HepG2 (cell line): ENCODE data around the gene MYL6. TPM values are rescaled to one million over a fixed set of nuclear protein-coding genes. Genes with fewer than 3 reads are reported as not detected.

ENCODE experiments used
- AHR ChIP-seq: IDR thresholded peaks from 2 replicates; pipeline ENCODE4 v1.6.1; 2018; ENCODE audit warnings: missing genetic modification reagents, missing compliant biosample characterization
- BCL3 ChIP-seq: sonication (generic); formaldehyde crosslinking; IDR thresholded peaks from 2 replicates; pipeline ENCODE4 v1.5.1; 2020; ENCODE audit warnings: mild to moderate bottlenecking, missing genetic modification reagents, moderate library complexity
- HDAC6 ChIP-seq: fragments of 200-600 bp; sonication (generic); IDR thresholded peaks from 2 replicates; pipeline ENCODE4 v1.7.0; 2017; ENCODE audit warnings: mild to moderate bottlenecking, antibody characterized with exemption, low read length, low read depth
- HNRNPK ChIP-seq: fragments of 200-400 bp; formaldehyde crosslinking; IDR thresholded peaks from 2 replicates; pipeline ENCODE4 v1.6.1; 2018; ENCODE audit warnings: low read length, low read depth, moderate library complexity, mild to moderate bottlenecking; ENCODE audit not compliant: poor library complexity, severe bottlenecking
- IKZF1 ChIP-seq: fragments of 450-650 bp; IDR thresholded peaks from 2 replicates; pipeline ENCODE4 v1.7.1; 2016
- MAFK ChIP-seq, 2 experiments: IDR thresholded peaks in 1 of 2; conservative IDR thresholded peaks in 1 of 2; 2 replicates each; pipeline ENCODE4 v1.6.1; 2011; ENCODE audit warnings: improper control_type of control experiment in 2 of 2, low read length in 2 of 2
- NFIB ChIP-seq: sonication (generic); formaldehyde crosslinking; IDR thresholded peaks from 2 replicates; pipeline ENCODE4 v1.9.0; 2021; ENCODE audit warnings: missing genetic modification reagents, mild to moderate bottlenecking, borderline replicate concordance
- REXO4 ChIP-seq: sonication (generic); formaldehyde crosslinking; IDR thresholded peaks from 2 replicates; pipeline ENCODE4 v1.8.0; 2022; ENCODE audit warnings: missing genetic modification reagents, mild to moderate bottlenecking, borderline replicate concordance
- SCMH1 ChIP-seq: sonication (generic); formaldehyde crosslinking; IDR thresholded peaks from 2 replicates; pipeline ENCODE4 v1.9.0; 2021; ENCODE audit warnings: missing genetic modification reagents, mild to moderate bottlenecking, borderline replicate concordance
- STAT5B ChIP-seq: sonication (generic); formaldehyde crosslinking; IDR thresholded peaks from 2 replicates; pipeline ENCODE4 v1.4.0; 2020; ENCODE audit warnings: missing genetic modification reagents
- TEAD2 ChIP-seq: sonication (generic); formaldehyde crosslinking; IDR thresholded peaks from 2 replicates; pipeline ENCODE4 v1.9.0; 2021; ENCODE audit warnings: missing genetic modification reagents
- ZBTB37 ChIP-seq: sonication (generic); formaldehyde crosslinking; IDR thresholded peaks from 2 replicates; pipeline ENCODE4 v1.4.0; 2020; ENCODE audit warnings: mild to moderate bottlenecking, missing genetic modification reagents
- ZNF33B ChIP-seq: sonication (generic); formaldehyde crosslinking; IDR thresholded peaks from 2 replicates; pipeline ENCODE4 v1.5.1; 2020; ENCODE audit warnings: mild to moderate bottlenecking, missing genetic modification reagents
- ZNF678 ChIP-seq: sonication (generic); formaldehyde crosslinking; IDR thresholded peaks from 2 replicates; pipeline ENCODE4 v1.4.0; 2020; ENCODE audit warnings: mild to moderate bottlenecking, missing genetic modification reagents
- ZNF746 ChIP-seq: sonication (generic); formaldehyde crosslinking; IDR thresholded peaks from 2 replicates; pipeline ENCODE4 v1.8.0; 2022; ENCODE audit warnings: mild to moderate bottlenecking, missing genetic modification reagents
- ZNF766 ChIP-seq: sonication (generic); formaldehyde crosslinking; IDR thresholded peaks from 2 replicates; pipeline ENCODE4 v1.5.0; 2020; ENCODE audit warnings: missing genetic modification reagents, borderline replicate concordance
- ZSCAN25 ChIP-seq: sonication (generic); formaldehyde crosslinking; IDR thresholded peaks from 2 replicates; pipeline ENCODE4 v1.8.0; 2022; ENCODE audit warnings: mild to moderate bottlenecking, missing genetic modification reagents
- polyA plus RNA-seq, 8 experiments: library from polyadenylated mRNA; depleted of rRNA in 3 of 8; stranded (reverse) in 7 of 8; unstranded in 1 of 8; fragments of >200 nt; fragmentation: Illumina TruSeq in 4 of 8; extraction: Trizol in 4 of 8; gene quantifications; 2 replicates each; pipeline versions ENCODE4 v1.2.1 to v1.2.3, GENCODE V29; 2011 to 2016; ENCODE audit warnings: low read depth in 4 of 8, missing spikeins in 1 of 8, mixed read lengths in 1 of 8; ENCODE audit not compliant: insufficient read depth in 1 of 8
- total RNA-seq, 5 experiments: library from RNA; depleted of rRNA; stranded (reverse); fragments of >200 nt; fragmentation: Illumina TruSeq; extraction: Trizol; gene quantifications; 2 replicates each; pipeline ENCODE4 v1.2.3, GENCODE V29; 2016; ENCODE audit warnings: low read depth in 1 of 5
- TF ChIP-seq, protein P1 (sequence below): sonication (generic); formaldehyde crosslinking; IDR thresholded peaks from 2 replicates; pipeline ENCODE4 v1.4.0; 2020; ENCODE audit warnings: missing genetic modification reagents
- TF ChIP-seq, protein P2 (sequence below): sonication (generic); formaldehyde crosslinking; IDR thresholded peaks from 2 replicates; pipeline ENCODE4 v1.4.0; 2020; ENCODE audit warnings: mild to moderate bottlenecking, low read depth, missing genetic modification reagents
- TF ChIP-seq, protein P3 (sequence below), 2 experiments: sonication (generic) in 1 of 2; formaldehyde crosslinking in 1 of 2; IDR thresholded peaks; 2 replicates each; pipeline versions ENCODE4 v1.4.0 to v1.6.1; 2018 to 2020; ENCODE audit warnings: missing genetic modification reagents in 2 of 2, borderline replicate concordance in 1 of 2, low read depth in 1 of 2, mild to moderate bottlenecking in 1 of 2, missing biosample characterization in 1 of 2
- TF ChIP-seq, protein P4 (sequence below): sonication (generic); formaldehyde crosslinking; IDR thresholded peaks from 2 replicates; pipeline ENCODE4 v1.5.1; 2020; ENCODE audit warnings: mild to moderate bottlenecking, missing genetic modification reagents, borderline replicate concordance

The MYL6 gene
- total and polyA plus RNA-seq, 2 of the 13 experiments (the other 11 are each of a cell fraction or from before 2014, with no cell fraction given), result 1,127 to 1,192 TPM

GRCh38 chr12:56127888-56128669 lies 30.1 kb upstream of the MYL6 start, which contains the start of gene ESYT1 (continued):
- TF ChIP-seq, protein P1, sequence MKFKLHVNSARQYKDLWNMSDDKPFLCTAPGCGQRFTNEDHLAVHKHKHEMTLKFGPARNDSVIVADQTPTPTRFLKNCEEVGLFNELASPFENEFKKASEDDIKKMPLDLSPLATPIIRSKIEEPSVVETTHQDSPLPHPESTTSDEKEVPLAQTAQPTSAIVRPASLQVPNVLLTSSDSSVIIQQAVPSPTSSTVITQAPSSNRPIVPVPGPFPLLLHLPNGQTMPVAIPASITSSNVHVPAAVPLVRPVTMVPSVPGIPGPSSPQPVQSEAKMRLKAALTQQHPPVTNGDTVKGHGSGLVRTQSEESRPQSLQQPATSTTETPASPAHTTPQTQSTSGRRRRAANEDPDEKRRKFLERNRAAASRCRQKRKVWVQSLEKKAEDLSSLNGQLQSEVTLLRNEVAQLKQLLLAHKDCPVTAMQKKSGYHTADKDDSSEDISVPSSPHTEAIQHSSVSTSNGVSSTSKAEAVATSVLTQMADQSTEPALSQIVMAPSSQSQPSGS, result peak; percentile 97
- no peak for TF ChIP-seq ZBTB37 (CRISPR knock-in tag)
- TF ChIP-seq, protein P2, sequence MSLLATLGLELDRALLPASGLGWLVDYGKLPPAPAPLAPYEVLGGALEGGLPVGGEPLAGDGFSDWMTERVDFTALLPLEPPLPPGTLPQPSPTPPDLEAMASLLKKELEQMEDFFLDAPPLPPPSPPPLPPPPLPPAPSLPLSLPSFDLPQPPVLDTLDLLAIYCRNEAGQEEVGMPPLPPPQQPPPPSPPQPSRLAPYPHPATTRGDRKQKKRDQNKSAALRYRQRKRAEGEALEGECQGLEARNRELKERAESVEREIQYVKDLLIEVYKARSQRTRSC (CRISPR knock-in tag), result no peak
- no peak for TF ChIP-seq REXO4 (CRISPR knock-in tag)
- TF ChIP-seq ZSCAN25 (CRISPR knock-in tag), result no peak
- peak; percentile 65; the same call in 1 of the 2 replicates for TF ChIP-seq BCL3 (CRISPR knock-in tag)
- peak; percentile 68; the same call in 1 of the 2 replicates for TF ChIP-seq ZNF746
- no peak for TF ChIP-seq ZNF33B (CRISPR knock-in tag)
- peak; percentile 42; the same call in 1 of the 2 replicates for TF ChIP-seq ZNF678 (CRISPR knock-in tag)
- no peak for TF ChIP-seq HDAC6
- no peak for TF ChIP-seq IKZF1
- TF ChIP-seq, protein P3, sequence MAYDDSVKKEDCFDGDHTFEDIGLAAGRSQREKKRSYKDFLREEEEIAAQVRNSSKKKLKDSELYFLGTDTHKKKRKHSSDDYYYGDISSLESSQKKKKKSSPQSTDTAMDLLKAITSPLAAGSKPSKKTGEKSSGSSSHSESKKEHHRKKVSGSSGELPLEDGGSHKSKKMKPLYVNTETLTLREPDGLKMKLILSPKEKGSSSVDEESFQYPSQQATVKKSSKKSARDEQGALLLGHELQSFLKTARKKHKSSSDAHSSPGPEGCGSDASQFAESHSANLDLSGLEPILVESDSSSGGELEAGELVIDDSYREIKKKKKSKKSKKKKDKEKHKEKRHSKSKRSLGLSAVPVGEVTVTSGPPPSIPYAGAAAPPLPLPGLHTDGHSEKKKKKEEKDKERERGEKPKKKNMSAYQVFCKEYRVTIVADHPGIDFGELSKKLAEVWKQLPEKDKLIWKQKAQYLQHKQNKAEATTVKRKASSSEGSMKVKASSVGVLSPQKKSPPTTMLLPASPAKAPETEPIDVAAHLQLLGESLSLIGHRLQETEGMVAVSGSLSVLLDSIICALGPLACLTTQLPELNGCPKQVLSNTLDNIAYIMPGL (CRISPR knock-in tag; IDR thresholded peaks at IDR 0.05; ENCODE audit: borderline replicate concordance in 1 of 2, low read depth in 1 of 2), result peak in 1 of 2 experiments; percentile 77; a peak in 3 of 4 replicates
- TF ChIP-seq STAT5B (CRISPR knock-in tag), result no peak
- TF ChIP-seq HNRNPK, result no peak
- TF ChIP-seq NFIB, result no peak
- no peak for TF ChIP-seq MAFK (conservative IDR thresholded peaks at IDR 0.05 in 1 of 2, IDR thresholded peaks at IDR 0.05 in 1 of 2; ENCODE audit: low read length in 2 of 2)
- TF ChIP-seq, protein P4, sequence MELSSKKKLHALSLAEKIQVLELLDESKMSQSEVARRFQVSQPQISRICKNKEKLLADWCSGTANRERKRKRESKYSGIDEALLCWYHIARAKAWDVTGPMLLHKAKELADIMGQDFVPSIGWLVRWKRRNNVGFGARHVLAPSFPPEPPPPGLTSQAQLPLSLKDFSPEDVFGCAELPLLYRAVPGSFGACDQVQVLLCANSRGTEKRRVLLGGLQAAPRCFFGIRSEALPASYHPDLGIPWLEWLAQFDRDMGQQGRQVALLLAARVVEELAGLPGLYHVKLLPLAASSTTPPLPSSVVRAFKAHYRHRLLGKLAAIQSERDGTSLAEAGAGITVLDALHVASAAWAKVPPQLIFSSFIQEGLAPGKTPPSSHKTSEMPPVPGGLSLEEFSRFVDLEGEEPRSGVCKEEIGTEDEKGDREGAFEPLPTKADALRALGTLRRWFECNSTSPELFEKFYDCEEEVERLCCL (CRISPR knock-in tag), result no peak; the same call in 1 of the 2 replicates
- TF ChIP-seq TEAD2, result no peak
- no peak for TF ChIP-seq SCMH1 (CRISPR knock-in tag)
- no peak for TF ChIP-seq AHR (CRISPR knock-in tag)
- TF ChIP-seq ZNF766 (CRISPR knock-in tag), result 0 out of 2 replicates have a peak, but pooled peaks have one; percentile 15
